SK-N-SH (cell line): Measurements from ENCODE around the gene OBSCN. TPM values are rescaled to one million over a fixed set of nuclear protein-coding genes. Genes with fewer than 3 reads are reported as not detected.

ENCODE experiments used
- CTCF ChIA-PET: fragments of 300-600, 350-600 bp; formaldehyde crosslinking; extraction: SDS; loops from one replicate; lab custom pipeline; 2021; lab: Yijun Ruan, JAX
- POLR2A ChIA-PET: fragments of 350-600 bp; sonication (Branson Sonifier 250); formaldehyde crosslinking; extraction: SDS; loops from one replicate; lab custom pipeline; 2020; ENCODE audit warnings: antibody characterized with exemption, inconsistent platforms; lab: Yijun Ruan, JAX
- DNase-seq: peaks from one replicate; pipeline ENCODE4 v3.0.0; 2012
- H2AFZ ChIP-seq: fragments of 200-600 bp; sonication (generic); 2 replicates; pipeline ENCODE4 v1.8.1; 2016; ENCODE audit warnings: antibody characterized with exemption, mild to moderate bottlenecking, low read depth
- H3F3A ChIP-seq: fragments of 200-600 bp; sonication (generic); replicated peaks from 2 replicates; pipeline ENCODE3; 2016; ENCODE audit warnings: antibody characterized with exemption, mild to moderate bottlenecking; ENCODE audit not compliant: insufficient read depth
- H3K27ac ChIP-seq, 2 experiments: fragments of 200-500 bp in 1 of 2; fragments of 200-600 bp in 1 of 2; sonication (Bioruptor generic) in 1 of 2; sonication (generic), shearing (Covaris generic) in 1 of 2; 2 replicates each; pipeline versions ENCODE4 v1.5.1 to v1.6.1; 2014 to 2016; ENCODE audit warnings: low read depth in 2 of 2, inconsistent platforms in 1 of 2, low read length in 1 of 2, mild to moderate bottlenecking in 1 of 2, mixed read lengths in 1 of 2
- H3K27me3 ChIP-seq: fragments of 200-600 bp; sonication (generic), shearing (Covaris generic); 2 replicates; pipeline ENCODE4 v1.6.1; 2016; ENCODE audit warnings: mixed run types; ENCODE audit not compliant: insufficient read depth
- H3K36me3 ChIP-seq, 2 experiments: fragments of 200-500 bp in 1 of 2; fragments of 200-600 bp in 1 of 2; sonication (Bioruptor generic) in 1 of 2; sonication (generic) in 1 of 2; replicated peaks in 1 of 2; 2 replicates each; pipeline versions ENCODE3 to v1.5.1; 2014 to 2016; ENCODE audit warnings: low read length in 1 of 2, mild to moderate bottlenecking in 1 of 2; ENCODE audit not compliant: insufficient read depth in 2 of 2, control insufficient read depth in 1 of 2
- H3K4me1 ChIP-seq, 2 experiments: fragments of 200-500 bp in 1 of 2; fragments of 200-600 bp in 1 of 2; sonication (Bioruptor generic) in 1 of 2; sonication (generic), shearing (Covaris generic) in 1 of 2; 2 replicates each; pipeline versions ENCODE4 v1.5.1 to v1.6.1; 2014 to 2016; ENCODE audit warnings: low read depth in 1 of 2, low read length in 1 of 2, mixed run types in 1 of 2; ENCODE audit not compliant: insufficient read depth in 2 of 2, control insufficient read depth in 1 of 2
- H3K4me2 ChIP-seq: fragments of 200-600 bp; sonication (generic), shearing (Covaris generic); 2 replicates; pipeline ENCODE4 v1.6.1; 2017; ENCODE audit warnings: mixed run types
- H3K4me3 ChIP-seq, 2 experiments: fragments of 200-500 bp in 1 of 2; fragments of 200-600 bp in 1 of 2; sonication (Bioruptor generic) in 1 of 2; sonication (generic), shearing (Covaris generic) in 1 of 2; 2 replicates each; pipeline versions ENCODE4 v1.5.1 to v1.8.1; 2014 to 2016; ENCODE audit warnings: low read depth in 2 of 2, inconsistent platforms in 1 of 2, low read length in 1 of 2, mild to moderate bottlenecking in 1 of 2, mixed read lengths in 1 of 2, moderate library complexity in 1 of 2
- H3K79me2 ChIP-seq: fragments of 200-600 bp; sonication (generic); 2 replicates; pipeline ENCODE4 v1.8.1; 2017; ENCODE audit warnings: mild to moderate bottlenecking; ENCODE audit not compliant: insufficient read depth
- H3K9ac ChIP-seq: fragments of 200-600 bp; sonication (generic); 2 replicates; pipeline ENCODE4 v1.6.1; 2017; ENCODE audit warnings: mixed run types
- H3K9me2 ChIP-seq: fragments of 200-600 bp; sonication (generic); 2 replicates; pipeline ENCODE4 v1.6.1; 2017; ENCODE audit warnings: mixed run types
- H3K9me3 ChIP-seq: fragments of 200-600 bp; sonication (generic); 2 replicates; pipeline ENCODE4 v1.6.1; 2017; ENCODE audit warnings: mixed run types, mild to moderate bottlenecking, moderate library complexity
- H4K20me1 ChIP-seq: fragments of 200-600 bp; sonication (generic); 2 replicates; pipeline ENCODE4 v1.6.1; 2017; ENCODE audit warnings: mild to moderate bottlenecking, mixed run types; ENCODE audit not compliant: insufficient read depth
- FOXJ3 ChIP-seq: sonication (generic); formaldehyde crosslinking; IDR thresholded peaks from 2 replicates; pipeline ENCODE4 v1.5.1; 2020; ENCODE audit warnings: mild to moderate bottlenecking, missing genetic modification reagents
- JUND ChIP-seq: IDR thresholded peaks from 2 replicates; pipeline ENCODE4 v1.4.0; 2012
- MXI1 ChIP-seq: IDR thresholded peaks from 2 replicates; pipeline ENCODE4 v1.6.1; 2012; ENCODE audit warnings: mild to moderate bottlenecking, low read depth, low read length, improper control_type of control experiment
- RAD21 ChIP-seq: IDR thresholded peaks from 2 replicates; pipeline ENCODE4 v1.6.1; 2012; ENCODE audit warnings: mild to moderate bottlenecking, low read length
- TCF12 ChIP-seq: IDR thresholded peaks from 2 replicates; pipeline ENCODE4 v1.4.0; 2012
- YY1 ChIP-seq: IDR thresholded peaks from 2 replicates; pipeline ENCODE4 v1.4.0; 2012; ENCODE audit warnings: low read depth, mild to moderate bottlenecking
- ZBTB33 ChIP-seq: IDR thresholded peaks from 2 replicates; pipeline ENCODE4 v1.4.0; 2012; ENCODE audit warnings: low read depth, borderline replicate concordance
- WGBS: methylation state at CpG from one replicate; pipeline ENCODE4 v1.1.6; 2017; ENCODE audit warnings: low lambda C conversion rate; 5-methylcytosine and 5-hydroxymethylcytosine counted together
- polyA plus RNA-seq, 3 experiments: library from polyadenylated mRNA; depleted of rRNA; stranded (reverse); fragments of >200 nt; gene quantifications; 2 replicates each; pipeline ENCODE4 v1.2.3, GENCODE V29; 2012

The OBSCN gene
- polyA plus RNA-seq, 1 of the 3 experiments (the other 2 are of a cell fraction) = 4.0 TPM

- no peak for DNase-seq
- Histone ChIP-seq H3K9me3 (no peaks in the 10 kb centered on the region), H4K20me1 (no peaks in the 10 kb centered on the region), H2AFZ (no peak overlapping the region), H3K4me1 (peaks cover 0 to 14% of the 10 kb centered on the region in 2 experiments; a peak in 1 of 4 replicates), H3K9me2 (no peaks in the 10 kb centered on the region), H3K9ac (no peak overlapping the region), H3K36me3 (no peaks in the 10 kb centered on the region), H3K4me2 (no peak overlapping the region), H3K79me2 (no peaks in the 10 kb centered on the region), H3K27ac (no peak overlapping the region), H3K27me3 (no peaks in the 10 kb centered on the region), H3F3A (no peaks in the 10 kb centered on the region), H3K4me3 (no peak overlapping the region)
- 62% methylated on average over 11 of the region's 15 CpGs for WGBS
- TF ChIP-seq ZBTB33 (no peak), TCF12 (no peak), YY1 (no peak), MXI1 (no peak), RAD21 (no peak), JUND (no peak)
- ChIA-PET CTCF (interaction anchor here (0.7 to 1.4 kb wide), 2 partner anchors 15 to 40 kb away, joined by 3 read pairs; partner anchors contain the start of gene IBA57), POLR2A (no interaction called here)
These were observed 2.1 kb upstream of the OBSCN start for GRCh38 chr1:228205526-228206436.

- no peak overlapping the region for H2AFZ ChIP-seq
- ChIA-PET CTCF (interaction anchor here (1.4 kb wide), 1 partner anchor 16 kb away, joined by 3 read pairs; no protein-coding TSS in a partner anchor), POLR2A (no interaction called here)
- H3K9me2 ChIP-seq = no peaks in the 10 kb centered on the region
- H3K27ac ChIP-seq = no peak overlapping the region
- TF ChIP-seq FOXJ3 (CRISPR knock-in tag) = no peak
- no peaks in the 10 kb centered on the region for H4K20me1 ChIP-seq
- no peak overlapping the region for H3K4me2 ChIP-seq
- H3K4me3 ChIP-seq = no peak overlapping the region
- H3K27me3 ChIP-seq = no peaks in the 10 kb centered on the region
- H3K9me3 ChIP-seq = no peaks in the 10 kb centered on the region
- no peaks in the 10 kb centered on the region for H3K36me3 ChIP-seq
- WGBS = 100% methylated on average over 1 of the region's 16 CpGs
- H3F3A ChIP-seq = no peaks in the 10 kb centered on the region
- no peaks in the 10 kb centered on the region for H3K79me2 ChIP-seq
- no peak overlapping the region for H3K9ac ChIP-seq
- no peak for DNase-seq
- peaks cover 0 to 14% of the 10 kb centered on the region in 2 experiments; a peak in 1 of 4 replicates for H3K4me1 ChIP-seq
These were observed 1.1 kb upstream of the OBSCN start for GRCh38 chr1:228206582-228207351.
